Esophagus squamous epithelium (tissue), 5 donors: ENCODE data around the gene RIN3. TPM values are rescaled to one million over a fixed set of nuclear protein-coding genes. Genes with fewer than 3 reads are reported as not detected.
A peak's percentile ranks its signal among the peaks of the same experiment; 100 is the strongest.

Experiments used
- DNase-seq: peaks from one replicate; lab custom pipeline; 2025; lab: John Stamatoyannopoulos, UW
- H3K27ac ChIP-seq, 4 donors: fragments of 200-600 bp; sonication (generic); one replicate each; pipeline ENCODE4 v1.5.1; 2016 to 2019; ENCODE audit warnings: mild to moderate bottlenecking in 1 of 4
- H3K27me3 ChIP-seq, 4 donors: fragments of 200-600 bp; sonication (generic); 1 replicate in 3 of 4; 2 replicates in 1 of 4; pipeline versions ENCODE4 v1.5.1 to v1.6.0; 2017 to 2021; ENCODE audit warnings: antibody characterized with exemption in 1 of 4
- H3K36me3 ChIP-seq, 3 donors: fragments of 200-600 bp; sonication (generic); one replicate each; pipeline ENCODE4 v1.5.1; 2016 to 2019
- H3K4me1 ChIP-seq, 3 donors: fragments of 200-600 bp; sonication (generic); one replicate each; pipeline ENCODE4 v1.5.1; 2017 to 2019
- H3K4me3 ChIP-seq, 4 donors: fragments of 200-600 bp; sonication (generic); 1 replicate in 3 of 4; 2 replicates in 1 of 4; pipeline ENCODE4 v1.5.1; 2016 to 2019; ENCODE audit warnings: mild to moderate bottlenecking in 2 of 4, moderate library complexity in 1 of 4
- H3K9me3 ChIP-seq, 3 donors: fragments of 200-600 bp; sonication (generic); one replicate each; pipeline ENCODE4 v1.5.1; 2016 to 2019
- CTCF ChIP-seq, 6 experiments: fragments of 450-650 bp in 4 of 6; fragments of 200-600 bp in 2 of 6; sonication (generic) in 2 of 6; IDR thresholded peaks; one replicate each; pipeline ENCODE4 v1.5.1; 2016 to 2019; ENCODE audit warnings: antibody characterized with exemption in 6 of 6, mild to moderate bottlenecking in 4 of 6, moderate library complexity in 4 of 6
- POLR2A ChIP-seq, 4 donors: fragments of 450-650 bp; IDR thresholded peaks; one replicate each; pipeline ENCODE4 v1.6.1; 2017; ENCODE audit warnings: antibody characterized with exemption in 4 of 4, mild to moderate bottlenecking in 4 of 4, moderate library complexity in 3 of 4
- WGBS, 2 donors: methylation state at CpG; one replicate each; pipeline ENCODE4 v1.1.5; 2018; 5-methylcytosine and 5-hydroxymethylcytosine counted together
- intact Hi-C: fragments of 100-400 bp; cut with DNase I; formaldehyde crosslinking; loops from one replicate; pipeline ENCODE4 v1.15.0; 2022
- total RNA-seq, 4 donors: library from RNA; depleted of rRNA; stranded (reverse); fragments of >200 nt; gene quantifications; one replicate each; pipeline ENCODE4 v1.1.0, GENCODE V29; 2016
- donor health status: DM: yes; HTN: yes; CAD: no.

The RIN3 gene
- total RNA-seq, 4 donors from 2014 or later: 1.9 to 9.7 (median 4.4) TPM

GRCh38 chr14:92591346-92591745 is 77.8 kb downstream of the RIN3 start:
- no peak for DNase-seq
- Histone ChIP-seq H3K4me1 (peaks cover 0 to 14% (median 13%) of the 10 kb centered on the region in 3 donors), H3K9me3 (no peaks in the 10 kb centered on the region), H3K27ac (no peak overlapping the region), H3K36me3 (no peaks in the 10 kb centered on the region), H3K27me3 (no peaks in the 10 kb centered on the region), H3K4me3 (no peak overlapping the region)
- intact Hi-C loops: no loop called here
- TF ChIP-seq POLR2A (IDR thresholded peaks at IDR 0.05) (no peak), CTCF (IDR thresholded peaks at IDR 0.05) (no peak)

DNA sequence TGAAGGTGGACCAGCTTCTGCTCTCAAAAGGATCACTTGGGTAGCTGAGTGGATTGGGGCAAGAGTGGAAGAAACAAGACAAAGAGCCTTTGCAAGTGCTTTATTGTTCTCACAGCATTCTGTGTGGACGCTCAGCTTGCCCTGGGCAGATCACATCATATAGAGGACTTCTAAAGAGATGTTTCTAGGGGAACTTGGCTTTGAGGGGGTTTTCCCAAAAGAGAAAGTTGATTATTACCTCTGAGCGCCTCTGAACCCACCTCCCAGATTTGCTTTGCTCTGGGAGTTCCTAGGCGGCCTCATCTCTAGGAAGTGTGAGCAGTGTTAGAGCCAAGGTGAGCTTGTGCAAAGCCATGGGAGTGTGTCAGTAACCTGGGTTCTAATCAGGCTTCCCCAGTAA is 81.7 kb downstream of the RIN3 start:
- H3K27me3 ChIP-seq: no peaks in the 10 kb centered on the region
- no peaks in the 10 kb centered on the region for H3K36me3 ChIP-seq
- intact Hi-C loops: no loop called here
- no peak overlapping the region for H3K4me3 ChIP-seq
- WGBS, 2 donors: 89 to 96% methylated on average over 3 of the region's 3 CpGs
- TF ChIP-seq CTCF (IDR thresholded peaks at IDR 0.05): no peak
- no peak for TF ChIP-seq POLR2A (IDR thresholded peaks at IDR 0.05)
- peaks cover 0 to 7% (median 4%) of the 10 kb centered on the region in 3 donors for H3K4me1 ChIP-seq
- no peak for DNase-seq
- no peaks in the 10 kb centered on the region for H3K9me3 ChIP-seq
- H3K27ac ChIP-seq: no peak overlapping the region

DNA sequence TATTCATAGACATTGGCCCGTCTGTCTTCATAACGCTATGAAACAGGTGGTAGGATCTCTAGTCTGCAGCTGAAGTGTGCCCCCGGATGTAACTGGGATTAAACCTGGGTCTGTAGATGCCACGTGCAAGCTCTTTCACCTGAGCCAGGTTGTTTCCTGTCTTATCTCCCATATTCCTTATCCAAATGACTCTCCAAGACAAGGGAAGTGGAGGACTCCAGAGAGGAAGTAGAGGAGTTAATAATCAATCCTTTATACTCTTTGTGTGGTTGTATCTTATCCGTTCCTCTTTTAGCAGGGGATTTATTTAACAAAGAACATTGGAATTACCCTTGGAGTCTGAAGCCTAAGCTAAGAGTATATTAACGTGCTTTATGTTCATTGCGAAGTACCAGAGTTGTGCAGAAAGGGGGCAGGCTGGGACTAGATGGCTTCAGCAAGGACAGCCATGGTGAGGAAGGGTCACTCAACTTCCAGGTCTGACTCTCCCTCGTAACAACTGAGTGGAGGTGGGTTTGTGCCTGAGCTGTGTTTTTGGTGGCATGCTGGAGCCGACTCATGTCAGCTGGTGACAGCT is 82.8 kb downstream of the RIN3 start:
- WGBS, 2 donors: 72 to 79% methylated on average over 8 to 9 of the region's 9 CpGs
- intact Hi-C loops: no loop called here
- no peak for DNase-seq
- H3K36me3 ChIP-seq: no peaks in the 10 kb centered on the region
- H3K27ac ChIP-seq: no peak overlapping the region
- H3K27me3 ChIP-seq: no peaks in the 10 kb centered on the region
- no peaks in the 10 kb centered on the region for H3K9me3 ChIP-seq
- TF ChIP-seq CTCF (IDR thresholded peaks at IDR 0.05) (no peak), POLR2A (IDR thresholded peaks at IDR 0.05) (no peak)
- H3K4me1 ChIP-seq: peaks cover 0 to 19% (median 7%) of the 10 kb centered on the region in 3 donors
- no peak overlapping the region for H3K4me3 ChIP-seq

- Histone ChIP-seq H3K4me1 (peaks cover 0 to 34% (median 9%) of the 10 kb centered on the region in 3 donors), H3K36me3 (no peaks in the 10 kb centered on the region), H3K4me3 (no peak overlapping the region), H3K27ac (no peak overlapping the region), H3K27me3 (no peaks in the 10 kb centered on the region), H3K9me3 (no peaks in the 10 kb centered on the region)
- no peak for DNase-seq
- WGBS, 2 donors: 51 to 59% methylated on average over 3 to 4 of the region's 4 CpGs
- TF ChIP-seq POLR2A (IDR thresholded peaks at IDR 0.05) (no peak), CTCF (IDR thresholded peaks at IDR 0.05) (no peak)
- intact Hi-C loops: no loop called here
Observed at GRCh38 chr14:92597906-92598905, 84.6 kb downstream of the RIN3 start.

GRCh38 chr14:92599811-92600210 is 86.2 kb downstream of the RIN3 start:
- Histone ChIP-seq H3K27ac (peak overlapping the region in 2 of 4 donors; percentile 69 to 84), H3K9me3 (no peaks in the 10 kb centered on the region), H3K36me3 (no peaks in the 10 kb centered on the region), H3K4me3 (no peak overlapping the region), H3K27me3 (no peaks in the 10 kb centered on the region), H3K4me1 (peaks cover 0 to 44% (median 10%) of the 10 kb centered on the region in 3 donors)
- no peak for TF ChIP-seq CTCF (IDR thresholded peaks at IDR 0.05)
- no peak for TF ChIP-seq POLR2A (IDR thresholded peaks at IDR 0.05)
- DNase-seq: no peak
- WGBS, 2 donors: 85 to 100% methylated on average over 3 of the region's 3 CpGs
- intact Hi-C loops: no loop called here
